BLaER1 (cell line): ENCODE results near the gene OSBPL9.
A peak's percentile ranks its signal among the peaks of the same experiment; 100 is the strongest.

ENCODE experiments used
- H3K27ac ChIP-seq: shearing (Covaris generic); formaldehyde crosslinking; 2 replicates; pipeline ENCODE4 v1.8.1; 2022
- H3K27me3 ChIP-seq: shearing (Covaris generic); formaldehyde crosslinking; 2 replicates; pipeline ENCODE4 v1.8.1; 2022
- H3K36me3 ChIP-seq: shearing (Covaris generic); formaldehyde crosslinking; 2 replicates; pipeline ENCODE4 v1.8.1; 2022
- H3K4me1 ChIP-seq: shearing (Covaris generic); formaldehyde crosslinking; 2 replicates; pipeline ENCODE4 v1.8.1; 2022
- H3K4me2 ChIP-seq: shearing (Covaris generic); formaldehyde crosslinking; 2 replicates; pipeline ENCODE4 v1.8.1; 2022
- H3K4me3 ChIP-seq: shearing (Covaris generic); formaldehyde crosslinking; 2 replicates; pipeline ENCODE4 v1.8.1; 2022
- H3K9ac ChIP-seq: shearing (Covaris generic); formaldehyde crosslinking; 2 replicates; pipeline ENCODE4 v1.8.1; 2022
- H3K9me3 ChIP-seq: shearing (Covaris generic); formaldehyde crosslinking; 2 replicates; pipeline ENCODE4 v1.8.1; 2022
- H4K20me1 ChIP-seq: shearing (Covaris generic); formaldehyde crosslinking; 2 replicates; pipeline ENCODE4 v1.8.1; 2022
- Cebpa-rat ChIP-seq: shearing (Covaris generic); IDR thresholded peaks from 2 replicates; pipeline ENCODE4 v1.8.1; 2022

The OSBPL9 gene

GRCh38 chr1:51714374-51715019 lies 97.6 kb downstream of the OSBPL9 start:
- H3K9me3 ChIP-seq = peaks cover 3% of the 10 kb centered on the region; the same call in 1 of the 2 replicates
- H3K36me3 ChIP-seq = peaks cover 2% of the 10 kb centered on the region; the same call in 1 of the 2 replicates
- no peak for TF ChIP-seq Cebpa-rat
- no peak overlapping the region for H3K4me3 ChIP-seq
- H3K4me2 ChIP-seq = no peak overlapping the region
- H4K20me1 ChIP-seq = no peaks in the 10 kb centered on the region
- H3K4me1 ChIP-seq = no peaks in the 10 kb centered on the region
- no peak overlapping the region for H3K27ac ChIP-seq
- no peaks in the 10 kb centered on the region for H3K27me3 ChIP-seq
- no peak overlapping the region for H3K9ac ChIP-seq

- no peaks in the 10 kb centered on the region for H4K20me1 ChIP-seq
These were observed 98.5 kb downstream of the OSBPL9 start for GRCh38 chr1:51715369-51715768.

GRCh38 chr1:51716746-51717145 lies 99.9 kb downstream of the OSBPL9 start:
- Histone ChIP-seq H3K27ac (no peak overlapping the region), H3K9me3 (peaks cover 3% of the 10 kb centered on the region; the same call in 1 of the 2 replicates), H3K36me3 (no peaks in the 10 kb centered on the region), H3K4me3 (no peak overlapping the region), H3K4me2 (no peak overlapping the region), H4K20me1 (no peaks in the 10 kb centered on the region), H3K27me3 (no peaks in the 10 kb centered on the region), H3K9ac (no peak overlapping the region), H3K4me1 (no peaks in the 10 kb centered on the region)
- TF ChIP-seq Cebpa-rat = no peak

More at GRCh38 chr1:51715369-51715768, 98.5 kb downstream of the OSBPL9 start:
- Histone ChIP-seq H3K4me3 (no peak overlapping the region), H3K9ac (no peak overlapping the region), H3K27me3 (no peaks in the 10 kb centered on the region), H3K27ac (no peak overlapping the region), H3K4me2 (no peak overlapping the region), H3K36me3 (no peaks in the 10 kb centered on the region), H3K9me3 (peaks cover 3% of the 10 kb centered on the region; the same call in 1 of the 2 replicates), H3K4me1 (no peaks in the 10 kb centered on the region)
- no peak for TF ChIP-seq Cebpa-rat

- Histone ChIP-seq H3K36me3 (no peaks in the 10 kb centered on the region), H4K20me1 (no peaks in the 10 kb centered on the region), H3K4me2 (no peak overlapping the region), H3K9me3 (no peaks in the 10 kb centered on the region), H3K4me1 (no peaks in the 10 kb centered on the region), H3K9ac (no peak overlapping the region), H3K4me3 (no peak overlapping the region), H3K27me3 (no peaks in the 10 kb centered on the region), H3K27ac (no peak overlapping the region)
- no peak for TF ChIP-seq Cebpa-rat
These were observed 101.0 kb downstream of the OSBPL9 start for GRCh38 chr1:51717842-51718241.

- no peaks in the 10 kb centered on the region for H3K36me3 ChIP-seq
- H3K27ac ChIP-seq = no peak overlapping the region
- no peaks in the 10 kb centered on the region for H3K27me3 ChIP-seq
- no peaks in the 10 kb centered on the region for H4K20me1 ChIP-seq
- TF ChIP-seq Cebpa-rat = no peak
- no peaks in the 10 kb centered on the region for H3K9me3 ChIP-seq
- H3K4me1 ChIP-seq = no peaks in the 10 kb centered on the region
- no peak overlapping the region for H3K9ac ChIP-seq
- no peak overlapping the region for H3K4me2 ChIP-seq
- H3K4me3 ChIP-seq = no peak overlapping the region
These were observed 102.3 kb downstream of the OSBPL9 start for GRCh38 chr1:51719146-51719545.

GRCh38 chr1:51724797-51725196 lies 107.9 kb downstream of the OSBPL9 start:
- Histone ChIP-seq H3K36me3 (no peaks in the 10 kb centered on the region), H3K27ac (no peak overlapping the region), H3K27me3 (no peaks in the 10 kb centered on the region), H4K20me1 (no peaks in the 10 kb centered on the region), H3K4me1 (peaks cover 9% of the 10 kb centered on the region), H3K9ac (no peak overlapping the region), H3K4me2 (no peak overlapping the region), H3K4me3 (no peak overlapping the region), H3K9me3 (no peaks in the 10 kb centered on the region)
- TF ChIP-seq Cebpa-rat = no peak

- H3K9me3 ChIP-seq = no peaks in the 10 kb centered on the region
- H3K27ac ChIP-seq = no peak overlapping the region
- H4K20me1 ChIP-seq = peaks cover 6% of the 10 kb centered on the region
- no peak overlapping the region for H3K4me2 ChIP-seq
- H3K27me3 ChIP-seq = no peaks in the 10 kb centered on the region
- H3K9ac ChIP-seq = no peak overlapping the region
- H3K4me3 ChIP-seq = no peak overlapping the region
- H3K36me3 ChIP-seq = no peaks in the 10 kb centered on the region
- H3K4me1 ChIP-seq = peaks cover 14% of the 10 kb centered on the region
- TF ChIP-seq Cebpa-rat = no peak
These were observed 109.2 kb downstream of the OSBPL9 start for GRCh38 chr1:51726051-51726450.

- no peak overlapping the region for H3K4me2 ChIP-seq
- TF ChIP-seq Cebpa-rat = no peak
- H3K9ac ChIP-seq = no peak overlapping the region
- H3K4me3 ChIP-seq = no peak overlapping the region
- H3K36me3 ChIP-seq = no peaks in the 10 kb centered on the region
- no peaks in the 10 kb centered on the region for H3K9me3 ChIP-seq
- peaks cover 20% of the 10 kb centered on the region for H3K4me1 ChIP-seq
- no peak overlapping the region for H3K27ac ChIP-seq
- peaks cover 12% of the 10 kb centered on the region for H4K20me1 ChIP-seq
- no peaks in the 10 kb centered on the region for H3K27me3 ChIP-seq
These were observed 109.8 kb downstream of the OSBPL9 start for GRCh38 chr1:51726544-51727225.

- Histone ChIP-seq H3K27ac (no peak overlapping the region), H3K9me3 (no peaks in the 10 kb centered on the region), H3K36me3 (no peaks in the 10 kb centered on the region), H3K27me3 (no peaks in the 10 kb centered on the region), H4K20me1 (peaks cover 19% of the 10 kb centered on the region), H3K4me3 (no peak overlapping the region), H3K9ac (no peak overlapping the region), H3K4me2 (no peak overlapping the region), H3K4me1 (peaks cover 27% of the 10 kb centered on the region)
- TF ChIP-seq Cebpa-rat = no peak
These were observed 110.5 kb downstream of the OSBPL9 start for GRCh38 chr1:51727366-51727765.

- H3K9ac ChIP-seq = peak overlapping the region; percentile 83
- peak overlapping the region; percentile 90 for H3K4me2 ChIP-seq
- H3K27ac ChIP-seq = peak overlapping the region; percentile 91
- H3K4me3 ChIP-seq = peak overlapping the region; percentile 87
- H3K4me1 ChIP-seq = peaks cover 37% of the 10 kb centered on the region
- no peaks in the 10 kb centered on the region for H3K36me3 ChIP-seq
- no peaks in the 10 kb centered on the region for H3K27me3 ChIP-seq
- peaks cover 32% of the 10 kb centered on the region for H4K20me1 ChIP-seq
- TF ChIP-seq Cebpa-rat = no peak
- H3K9me3 ChIP-seq = no peaks in the 10 kb centered on the region
These were observed 111.8 kb downstream of the OSBPL9 start for GRCh38 chr1:51728611-51729155.
